Transverse colon (tissue), 4 donors: ENCODE results near the gene CD47.

Experiments used
- POLR2A ChIP-seq: fragments of 450-650 bp; IDR thresholded peaks from one replicate; pipeline ENCODE4 v1.6.1; 2016; ENCODE audit warnings: antibody characterized with exemption, mild to moderate bottlenecking, moderate library complexity
- POLR2AphosphoS5 ChIP-seq, 3 donors: sonication (generic); formaldehyde crosslinking; IDR thresholded peaks; one replicate each; pipeline ENCODE4 v1.6.1; 2016; ENCODE audit warnings: antibody characterized with exemption in 3 of 3
- TF ChIP-seq, protein P1 (sequence below), 5 experiments: fragments of 200-600 bp in 3 of 5; fragments of 450-650 bp in 2 of 5; sonication (generic) in 3 of 5; IDR thresholded peaks; 1 replicate in 2 of 5; 2 replicates in 3 of 5; pipeline ENCODE4 v1.5.1; 2016 to 2017; ENCODE audit warnings: antibody characterized with exemption in 5 of 5, inconsistent platforms in 3 of 5, mild to moderate bottlenecking in 2 of 5, moderate library complexity in 1 of 5

DNA sequence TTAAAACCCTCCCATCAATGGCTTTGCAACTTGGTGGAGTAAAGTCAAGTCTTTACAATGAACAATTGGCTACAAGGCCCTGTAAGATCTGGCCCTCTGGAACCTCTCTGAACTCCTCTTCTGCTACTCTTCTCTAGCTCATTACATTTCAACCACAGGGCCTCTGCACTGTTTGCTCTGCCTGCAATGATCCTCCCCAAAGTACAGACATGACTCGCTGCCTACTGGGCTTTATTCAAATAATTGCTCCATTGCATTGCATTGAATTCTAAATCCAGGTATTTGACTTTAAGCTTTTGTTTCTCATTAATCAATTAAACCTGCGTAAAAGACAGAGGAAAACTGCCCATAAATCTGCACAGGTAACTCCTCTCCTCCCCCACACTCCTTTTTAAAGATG lies 96.7 kb downstream of the CD47 start:
- TF ChIP-seq, protein P1, sequence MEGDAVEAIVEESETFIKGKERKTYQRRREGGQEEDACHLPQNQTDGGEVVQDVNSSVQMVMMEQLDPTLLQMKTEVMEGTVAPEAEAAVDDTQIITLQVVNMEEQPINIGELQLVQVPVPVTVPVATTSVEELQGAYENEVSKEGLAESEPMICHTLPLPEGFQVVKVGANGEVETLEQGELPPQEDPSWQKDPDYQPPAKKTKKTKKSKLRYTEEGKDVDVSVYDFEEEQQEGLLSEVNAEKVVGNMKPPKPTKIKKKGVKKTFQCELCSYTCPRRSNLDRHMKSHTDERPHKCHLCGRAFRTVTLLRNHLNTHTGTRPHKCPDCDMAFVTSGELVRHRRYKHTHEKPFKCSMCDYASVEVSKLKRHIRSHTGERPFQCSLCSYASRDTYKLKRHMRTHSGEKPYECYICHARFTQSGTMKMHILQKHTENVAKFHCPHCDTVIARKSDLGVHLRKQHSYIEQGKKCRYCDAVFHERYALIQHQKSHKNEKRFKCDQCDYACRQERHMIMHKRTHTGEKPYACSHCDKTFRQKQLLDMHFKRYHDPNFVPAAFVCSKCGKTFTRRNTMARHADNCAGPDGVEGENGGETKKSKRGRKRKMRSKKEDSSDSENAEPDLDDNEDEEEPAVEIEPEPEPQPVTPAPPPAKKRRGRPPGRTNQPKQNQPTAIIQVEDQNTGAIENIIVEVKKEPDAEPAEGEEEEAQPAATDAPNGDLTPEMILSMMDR (IDR thresholded peaks at IDR 0.05), result no peak
- TF ChIP-seq POLR2A, result no peak
- TF ChIP-seq POLR2AphosphoS5 (IDR thresholded peaks at IDR 0.05), result no peak
